Stomach (tissue), 9 donors: ENCODE measurements around the gene STRADA. TPM values are rescaled to one million over a fixed set of nuclear protein-coding genes. Genes with fewer than 3 reads are reported as not detected.

ENCODE experiments used
- DNase-seq, 2 donors: peaks; one replicate each; pipeline versions ENCODE4 v3.0.0 to v3.0.0-alpha.2; 2013 to 2019
- H3K27ac ChIP-seq, 5 donors: fragments of 200-600 bp in 4 of 5; sonication (generic) in 4 of 5; one replicate each; pipeline ENCODE4 v1.5.1; 2013 to 2019; ENCODE audit warnings: mild to moderate bottlenecking in 1 of 5, moderate library complexity in 1 of 5
- H3K27me3 ChIP-seq, 3 donors: fragments of 200-600 bp; sonication (generic); one replicate each; pipeline ENCODE4 v1.5.1; 2017 to 2019; ENCODE audit warnings: mixed run types in 1 of 3
- H3K36me3 ChIP-seq, 4 donors: fragments of 200-600 bp; sonication (generic); 1 replicate in 3 of 4; 2 replicates in 1 of 4; pipeline ENCODE4 v1.5.1; 2016 to 2019
- H3K4me1 ChIP-seq, 4 donors: fragments of 200-600 bp; sonication (generic); one replicate each; pipeline ENCODE4 v1.5.1; 2016 to 2019
- H3K4me3 ChIP-seq, 4 donors: fragments of 200-600 bp; sonication (generic) in 3 of 4; one replicate each; pipeline ENCODE4 v1.5.1; 2016 to 2019; ENCODE audit warnings: mild to moderate bottlenecking in 1 of 4
- H3K9me3 ChIP-seq, 4 donors: fragments of 200-600 bp; sonication (generic); one replicate each; pipeline ENCODE4 v1.5.1; 2016 to 2019
- EP300 ChIP-seq: sonication (generic); formaldehyde crosslinking; IDR thresholded peaks from one replicate; pipeline ENCODE4 v1.6.1; 2017; ENCODE audit warnings: antibody characterized with exemption
- POLR2A ChIP-seq, 4 donors: fragments of 450-650 bp; IDR thresholded peaks; one replicate each; pipeline ENCODE4 v1.6.1; 2016; ENCODE audit warnings: antibody characterized with exemption in 4 of 4, control low read depth in 2 of 4, mild to moderate bottlenecking in 1 of 4, moderate library complexity in 1 of 4
- POLR2AphosphoS5 ChIP-seq, 3 donors: sonication (generic); formaldehyde crosslinking; IDR thresholded peaks; one replicate each; pipeline ENCODE4 v1.6.1; 2016; ENCODE audit warnings: antibody characterized with exemption in 3 of 3
- WGBS, 5 donors: extraction: QIAGEN DNeasy Blood & Tissue Kit in 3 of 5; methylation state at CpG; one replicate each; pipeline versions ENCODE4 v1.1.5 to v1.1.7; 2013 to 2018; 5-methylcytosine and 5-hydroxymethylcytosine counted together
- intact Hi-C: fragments of 100-400 bp; cut with DNase I; formaldehyde crosslinking; loops from one replicate; pipeline ENCODE4 v1.15.1; 2023; ENCODE audit warnings: low total_unique reads
- polyA plus RNA-seq, 3 donors: library from polyadenylated mRNA; stranded (reverse); fragments of 200-250 nt; gene quantifications; one replicate each; pipeline ENCODE4 v1.2.3, GENCODE V29; 2013
- total RNA-seq, 5 donors: library from RNA; depleted of rRNA; stranded (reverse); fragments of >200 nt; gene quantifications; one replicate each; pipeline versions ENCODE4 v1.1.0 to v1.2.3, GENCODE V29; 2014 to 2016
- TF ChIP-seq, protein P1 (sequence below), 7 experiments: fragments of 450-650 bp in 4 of 7; fragments of 200-600 bp in 3 of 7; sonication (generic) in 3 of 7; IDR thresholded peaks; one replicate each; pipeline ENCODE4 v1.5.1; 2016 to 2019; ENCODE audit warnings: antibody characterized with exemption in 7 of 7, control low read depth in 2 of 7, mild to moderate bottlenecking in 1 of 7
- donor health status: healthy with polysubstance abuse.
- donor health status: Bipolar disorder and iron deficiency.
- donor health status: healthy.

STRADA gene
- total and polyA plus RNA-seq, 8 donors: 9.8 to 56.2 (median 22.2) TPM

DNA sequence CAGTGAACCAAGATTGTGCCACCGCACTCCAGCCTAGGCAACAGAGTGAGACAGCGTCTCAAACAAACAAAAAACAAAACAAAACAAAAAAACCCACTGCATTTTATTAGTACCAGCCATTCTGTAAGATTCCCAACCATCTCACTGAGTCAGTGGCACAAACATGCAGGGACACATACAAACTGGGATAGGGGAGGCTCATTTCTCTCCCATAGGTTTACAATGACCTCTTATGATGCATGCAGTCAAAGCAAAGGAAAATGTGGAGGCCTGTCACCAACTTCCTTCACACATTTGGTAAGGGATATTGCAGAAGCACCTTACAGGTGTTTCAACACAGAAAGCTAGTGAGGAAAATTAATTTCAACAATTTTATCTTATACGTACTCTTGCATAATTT is 12.4 kb upstream of the STRADA start:
- no peak for DNase-seq
- no peaks in the 10 kb centered on the region for H3K9me3 ChIP-seq
- H3K27me3 ChIP-seq: no peaks in the 10 kb centered on the region
- TF ChIP-seq EP300: no peak
- no peak for TF ChIP-seq POLR2A (IDR thresholded peaks at IDR 0.05)
- no peak for TF ChIP-seq POLR2AphosphoS5 (IDR thresholded peaks at IDR 0.05)
- TF ChIP-seq, protein P1, sequence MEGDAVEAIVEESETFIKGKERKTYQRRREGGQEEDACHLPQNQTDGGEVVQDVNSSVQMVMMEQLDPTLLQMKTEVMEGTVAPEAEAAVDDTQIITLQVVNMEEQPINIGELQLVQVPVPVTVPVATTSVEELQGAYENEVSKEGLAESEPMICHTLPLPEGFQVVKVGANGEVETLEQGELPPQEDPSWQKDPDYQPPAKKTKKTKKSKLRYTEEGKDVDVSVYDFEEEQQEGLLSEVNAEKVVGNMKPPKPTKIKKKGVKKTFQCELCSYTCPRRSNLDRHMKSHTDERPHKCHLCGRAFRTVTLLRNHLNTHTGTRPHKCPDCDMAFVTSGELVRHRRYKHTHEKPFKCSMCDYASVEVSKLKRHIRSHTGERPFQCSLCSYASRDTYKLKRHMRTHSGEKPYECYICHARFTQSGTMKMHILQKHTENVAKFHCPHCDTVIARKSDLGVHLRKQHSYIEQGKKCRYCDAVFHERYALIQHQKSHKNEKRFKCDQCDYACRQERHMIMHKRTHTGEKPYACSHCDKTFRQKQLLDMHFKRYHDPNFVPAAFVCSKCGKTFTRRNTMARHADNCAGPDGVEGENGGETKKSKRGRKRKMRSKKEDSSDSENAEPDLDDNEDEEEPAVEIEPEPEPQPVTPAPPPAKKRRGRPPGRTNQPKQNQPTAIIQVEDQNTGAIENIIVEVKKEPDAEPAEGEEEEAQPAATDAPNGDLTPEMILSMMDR (IDR thresholded peaks at IDR 0.05): no peak
- no peak overlapping the region for H3K27ac ChIP-seq
- peaks cover 0 to 19% (median 2%) of the 10 kb centered on the region in 4 donors for H3K4me1 ChIP-seq
- peaks cover 48 to 100% (median 97%) of the 10 kb centered on the region in 4 donors for H3K36me3 ChIP-seq
- intact Hi-C loops: no loop called here
- no peak overlapping the region for H3K4me3 ChIP-seq
- 89 to 97% (median 95%) methylated on average over 3 of the region's 3 CpGs for WGBS, 5 donors

DNA sequence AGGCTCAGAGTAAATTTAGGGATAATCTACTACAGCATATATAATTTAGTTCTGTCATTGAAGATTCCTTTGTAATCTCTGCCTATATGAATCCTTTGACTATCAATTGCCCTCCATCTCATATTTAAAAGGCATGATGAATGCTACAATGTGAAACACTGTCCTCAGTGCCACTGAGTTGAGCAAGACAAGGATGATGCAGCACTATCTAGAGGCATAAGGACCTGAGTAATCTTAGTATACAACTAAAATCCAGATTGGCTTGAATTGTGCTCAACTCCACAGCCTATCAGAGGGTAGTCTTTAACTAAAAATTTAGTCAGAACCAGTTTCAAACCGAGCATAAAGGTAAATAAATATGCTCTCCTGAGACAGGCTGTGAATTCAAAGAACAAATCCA is 11.6 kb upstream of the STRADA start:
- DNase-seq: no peak
- no peak for TF ChIP-seq POLR2A (IDR thresholded peaks at IDR 0.05)
- no peak for TF ChIP-seq POLR2AphosphoS5 (IDR thresholded peaks at IDR 0.05)
- TF ChIP-seq, protein P1 (IDR thresholded peaks at IDR 0.05): no peak
- no peak for TF ChIP-seq EP300
- H3K36me3 ChIP-seq: peaks cover 55 to 100% (median 98%) of the 10 kb centered on the region in 4 donors
- peaks cover 0 to 17% (median 2%) of the 10 kb centered on the region in 4 donors for H3K4me1 ChIP-seq
- H3K4me3 ChIP-seq: no peak overlapping the region
- 54 to 78% (median 73%) methylated on average over 1 of the region's 1 CpG for WGBS, 5 donors
- H3K9me3 ChIP-seq: no peaks in the 10 kb centered on the region
- no peak overlapping the region for H3K27ac ChIP-seq
- intact Hi-C loops: no loop called here
- no peaks in the 10 kb centered on the region for H3K27me3 ChIP-seq

GRCh38 chr17:63752707-63753106 is 11.1 kb upstream of the STRADA start:
- intact Hi-C loops: no loop called here
- TF ChIP-seq, protein P1 (IDR thresholded peaks at IDR 0.05): no peak
- TF ChIP-seq POLR2AphosphoS5 (IDR thresholded peaks at IDR 0.05) (no peak), POLR2A (IDR thresholded peaks at IDR 0.05) (no peak), EP300 (no peak)
- Histone ChIP-seq H3K36me3 (peaks cover 56 to 100% (median 98%) of the 10 kb centered on the region in 4 donors), H3K4me3 (no peak overlapping the region), H3K9me3 (no peaks in the 10 kb centered on the region), H3K27me3 (no peaks in the 10 kb centered on the region), H3K27ac (no peak overlapping the region), H3K4me1 (peaks cover 0 to 13% (median 2%) of the 10 kb centered on the region in 4 donors)
- WGBS, 5 donors: 44 to 72% (median 55%) methylated on average over 1 of the region's 1 CpG
- no peak for DNase-seq

GRCh38 chr17:63751806-63752205 is 10.2 kb upstream of the STRADA start:
- H3K36me3 ChIP-seq: peaks cover 49 to 100% (median 97%) of the 10 kb centered on the region in 4 donors
- no peak for TF ChIP-seq POLR2AphosphoS5 (IDR thresholded peaks at IDR 0.05)
- TF ChIP-seq, protein P1 (IDR thresholded peaks at IDR 0.05): no peak
- TF ChIP-seq EP300: no peak
- TF ChIP-seq POLR2A (IDR thresholded peaks at IDR 0.05): no peak
- H3K9me3 ChIP-seq: no peaks in the 10 kb centered on the region
- no peaks in the 10 kb centered on the region for H3K27me3 ChIP-seq
- no peak overlapping the region for H3K4me3 ChIP-seq
- peak overlapping the region in 2 of 5 donors; percentile 22 to 28 for H3K27ac ChIP-seq
- peaks cover 0 to 13% (median 2%) of the 10 kb centered on the region in 4 donors for H3K4me1 ChIP-seq
- intact Hi-C loops: no loop called here
- peak in 1 of 2 donors; percentile 28 for DNase-seq
- 42 to 61% (median 46%) methylated on average over 8 of the region's 8 CpGs for WGBS, 5 donors
